Fibroblast of lung (primary cell): ENCODE results near the gene PTCSC3.

Experiments
- EZH2 ChIP-seq: IDR thresholded peaks from 2 replicates; pipeline ENCODE4 v1.5.1; 2012; ENCODE audit warnings: low read length, control low read depth, mild to moderate bottlenecking; ENCODE audit errors: missing control alignments
- TF ChIP-seq, protein P1 (sequence below), 2 donors: IDR thresholded peaks in 1 of 2; conservative IDR thresholded peaks in 1 of 2; 1 replicate in 1 of 2; 2 replicates in 1 of 2; pipeline ENCODE4 v1.5.1; 2011 to 2012; ENCODE audit warnings: low read length in 2 of 2, control low read depth in 1 of 2, inconsistent platforms in 1 of 2, low read depth in 1 of 2, mild to moderate bottlenecking in 1 of 2

DNA sequence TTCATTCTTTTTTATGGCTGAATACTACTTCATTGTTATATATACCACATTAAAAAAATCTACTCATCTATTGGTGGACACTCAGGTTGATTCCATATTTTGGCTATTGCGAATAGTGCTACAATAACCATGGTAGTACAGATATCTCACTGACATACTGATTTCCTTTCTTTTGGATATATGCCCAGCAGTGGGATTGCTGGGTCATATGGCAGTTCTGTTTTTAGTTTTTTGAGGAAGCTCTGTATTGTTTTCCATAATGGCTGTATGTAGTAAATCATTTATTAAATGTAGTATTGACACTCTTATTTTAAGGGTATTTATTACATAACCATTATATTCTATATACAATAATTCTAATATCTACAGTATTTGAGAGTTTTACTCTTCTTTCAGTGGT, 43.7 kb downstream of the PTCSC3 start:
- TF ChIP-seq, protein P1, sequence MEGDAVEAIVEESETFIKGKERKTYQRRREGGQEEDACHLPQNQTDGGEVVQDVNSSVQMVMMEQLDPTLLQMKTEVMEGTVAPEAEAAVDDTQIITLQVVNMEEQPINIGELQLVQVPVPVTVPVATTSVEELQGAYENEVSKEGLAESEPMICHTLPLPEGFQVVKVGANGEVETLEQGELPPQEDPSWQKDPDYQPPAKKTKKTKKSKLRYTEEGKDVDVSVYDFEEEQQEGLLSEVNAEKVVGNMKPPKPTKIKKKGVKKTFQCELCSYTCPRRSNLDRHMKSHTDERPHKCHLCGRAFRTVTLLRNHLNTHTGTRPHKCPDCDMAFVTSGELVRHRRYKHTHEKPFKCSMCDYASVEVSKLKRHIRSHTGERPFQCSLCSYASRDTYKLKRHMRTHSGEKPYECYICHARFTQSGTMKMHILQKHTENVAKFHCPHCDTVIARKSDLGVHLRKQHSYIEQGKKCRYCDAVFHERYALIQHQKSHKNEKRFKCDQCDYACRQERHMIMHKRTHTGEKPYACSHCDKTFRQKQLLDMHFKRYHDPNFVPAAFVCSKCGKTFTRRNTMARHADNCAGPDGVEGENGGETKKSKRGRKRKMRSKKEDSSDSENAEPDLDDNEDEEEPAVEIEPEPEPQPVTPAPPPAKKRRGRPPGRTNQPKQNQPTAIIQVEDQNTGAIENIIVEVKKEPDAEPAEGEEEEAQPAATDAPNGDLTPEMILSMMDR (conservative IDR thresholded peaks at IDR 0.05 in 1 of 2, IDR thresholded peaks at IDR 0.05 in 1 of 2; ENCODE audit: low read depth in 1 of 2, low read length in 2 of 2): no peak
- no peak for TF ChIP-seq EZH2
